HepG2 (cell line): ENCODE measurements around the gene AKR1C2. TPM values are rescaled to one million over a fixed set of nuclear protein-coding genes. Genes with fewer than 3 reads are reported as not detected.

Source experiments
- ARID2 ChIP-seq: sonication (generic); formaldehyde crosslinking; IDR thresholded peaks from 2 replicates; pipeline ENCODE4 v1.8.1; 2022; ENCODE audit warnings: mild to moderate bottlenecking, missing genetic modification reagents, borderline replicate concordance
- ASH2L ChIP-seq: fragments of 300-600, 200-600 bp; sonication (generic); IDR thresholded peaks from 2 replicates; pipeline ENCODE4 v1.7.0; 2017; ENCODE audit warnings: low read depth, mild to moderate bottlenecking, moderate library complexity, mixed read lengths, low read length; ENCODE audit not compliant: insufficient read length
- FOXA3 ChIP-seq: IDR thresholded peaks from 2 replicates; pipeline ENCODE4 v1.6.1; 2016; ENCODE audit warnings: missing genetic modification reagents, missing compliant biosample characterization
- ISL2 ChIP-seq: sonication (generic); formaldehyde crosslinking; IDR thresholded peaks from 2 replicates; pipeline ENCODE4 v1.5.0; 2020; ENCODE audit warnings: missing genetic modification reagents
- KLF16 ChIP-seq, 2 experiments: sonication (generic) in 1 of 2; formaldehyde crosslinking in 1 of 2; IDR thresholded peaks; 2 replicates each; pipeline versions ENCODE4 v1.6.1 to v1.8.0; 2016 to 2023; ENCODE audit warnings: missing genetic modification reagents in 2 of 2, missing compliant biosample characterization in 1 of 2
- NKX3-1 ChIP-seq: sonication (generic); formaldehyde crosslinking; IDR thresholded peaks from 2 replicates; pipeline ENCODE4 v1.5.0; 2020; ENCODE audit warnings: missing genetic modification reagents
- NR2F6 ChIP-seq, 2 experiments: IDR thresholded peaks; 2 replicates each; pipeline ENCODE4 v1.6.1; 2016; ENCODE audit warnings: antibody characterized with exemption in 1 of 2, mild to moderate bottlenecking in 1 of 2
- PHF21A ChIP-seq: sonication (generic); formaldehyde crosslinking; IDR thresholded peaks from 2 replicates; pipeline ENCODE4 v1.5.0; 2020; ENCODE audit warnings: mild to moderate bottlenecking, missing genetic modification reagents
- SALL1 ChIP-seq: sonication (generic); formaldehyde crosslinking; IDR thresholded peaks from 2 replicates; pipeline ENCODE4 v1.8.0; 2022; ENCODE audit warnings: mild to moderate bottlenecking, missing genetic modification reagents
- SIX4 ChIP-seq: sonication (generic); formaldehyde crosslinking; IDR thresholded peaks from 2 replicates; pipeline ENCODE4 v1.4.0; 2020; ENCODE audit warnings: missing genetic modification reagents
- SOX13 ChIP-seq, 3 experiments: fragments of 450-650 bp in 1 of 3; sonication (generic) in 1 of 3; formaldehyde crosslinking in 1 of 3; IDR thresholded peaks in 2 of 3; conservative IDR thresholded peaks in 1 of 3; 2 replicates each; pipeline versions ENCODE4 v1.5.0 to v1.6.1; 2016 to 2020; ENCODE audit warnings: antibody characterized with exemption in 1 of 3, mild to moderate bottlenecking in 1 of 3, missing compliant biosample characterization in 1 of 3, missing genetic modification reagents in 1 of 3, moderate library complexity in 1 of 3
- SOX6 ChIP-seq, 2 experiments: fragments of 450-650 bp in 1 of 2; sonication (generic) in 1 of 2; formaldehyde crosslinking in 1 of 2; IDR thresholded peaks; 2 replicates each; pipeline versions ENCODE4 v1.4.0 to v1.6.1; 2017 to 2020; ENCODE audit warnings: antibody characterized with exemption in 1 of 2, mild to moderate bottlenecking in 1 of 2, missing genetic modification reagents in 1 of 2
- SSRP1 ChIP-seq: IDR thresholded peaks from 2 replicates; pipeline ENCODE4 v1.6.1; 2016; ENCODE audit warnings: control low read depth
- ZNF24 ChIP-seq: fragments of 450-650 bp; IDR thresholded peaks from 2 replicates; pipeline ENCODE4 v1.6.1; 2017; ENCODE audit warnings: antibody characterized with exemption, mild to moderate bottlenecking
- ZSCAN9 ChIP-seq: IDR thresholded peaks from 2 replicates; pipeline ENCODE4 v1.6.1; 2016; ENCODE audit warnings: borderline replicate concordance
- polyA plus RNA-seq, 8 experiments: library from polyadenylated mRNA; depleted of rRNA in 3 of 8; stranded (reverse) in 7 of 8; unstranded in 1 of 8; fragments of >200 nt; fragmentation: Illumina TruSeq in 4 of 8; extraction: Trizol in 4 of 8; gene quantifications; 2 replicates each; pipeline versions ENCODE4 v1.2.1 to v1.2.3, GENCODE V29; 2011 to 2016; ENCODE audit warnings: low read depth in 4 of 8, missing spikeins in 1 of 8, mixed read lengths in 1 of 8; ENCODE audit not compliant: insufficient read depth in 1 of 8
- total RNA-seq, 5 experiments: library from RNA; depleted of rRNA; stranded (reverse); fragments of >200 nt; fragmentation: Illumina TruSeq; extraction: Trizol; gene quantifications; 2 replicates each; pipeline ENCODE4 v1.2.3, GENCODE V29; 2016; ENCODE audit warnings: low read depth in 1 of 5
- TF ChIP-seq, protein P1 (sequence below): sonication (generic); formaldehyde crosslinking; IDR thresholded peaks from 2 replicates; pipeline ENCODE4 v1.4.0; 2020; ENCODE audit warnings: mild to moderate bottlenecking, low read depth, missing genetic modification reagents
- TF ChIP-seq, protein P2 (sequence below): sonication (generic); formaldehyde crosslinking; IDR thresholded peaks from 2 replicates; pipeline ENCODE4 v1.5.0; 2020; ENCODE audit warnings: missing genetic modification reagents
- TF ChIP-seq, protein P3 (sequence below): sonication (generic); formaldehyde crosslinking; IDR thresholded peaks from 2 replicates; pipeline ENCODE4 v1.4.0; 2020; ENCODE audit warnings: missing genetic modification reagents
- TF ChIP-seq, protein P4 (sequence below): IDR thresholded peaks from 2 replicates; pipeline ENCODE4 v1.6.1; 2016; ENCODE audit warnings: missing genetic modification reagents, missing compliant biosample characterization
- TF ChIP-seq, protein P5 (sequence below): sonication (generic); formaldehyde crosslinking; IDR thresholded peaks from 2 replicates; pipeline ENCODE4 v1.5.0; 2020; ENCODE audit warnings: mild to moderate bottlenecking, missing genetic modification reagents

Gene AKR1C2
- total and polyA plus RNA-seq, 2 of the 13 experiments (the other 11 are each of a cell fraction or from before 2014, with no cell fraction given), result 140 to 900 TPM

DNA sequence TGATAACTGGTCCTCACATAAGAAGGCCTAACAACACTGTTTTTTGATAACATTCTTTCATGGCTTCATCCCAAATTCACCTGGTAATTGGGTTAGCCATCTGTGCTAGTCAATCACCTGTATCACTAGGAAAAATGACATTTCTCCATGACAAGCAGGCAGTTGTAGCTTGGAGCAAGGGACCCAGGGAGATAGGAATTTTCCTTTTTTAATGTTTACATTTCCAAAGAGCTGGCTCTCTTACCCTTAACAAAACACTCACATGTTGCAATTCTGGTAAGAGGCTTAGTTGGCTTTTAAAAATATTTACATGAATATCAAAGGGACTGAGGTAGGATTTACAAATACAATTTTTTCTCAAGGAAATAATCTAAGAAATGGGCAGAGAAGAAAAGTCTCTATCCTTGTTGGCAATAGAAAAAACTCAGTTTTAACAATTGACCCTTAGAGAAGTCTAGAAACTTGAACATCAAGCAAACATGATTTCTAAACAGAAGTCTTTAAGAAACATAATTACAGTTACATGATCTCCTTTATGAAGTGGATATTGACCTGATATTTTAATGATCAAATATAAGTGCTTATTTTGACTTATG, 56.5 kb downstream of the AKR1C2 start (continued):
- TF ChIP-seq, protein P1, sequence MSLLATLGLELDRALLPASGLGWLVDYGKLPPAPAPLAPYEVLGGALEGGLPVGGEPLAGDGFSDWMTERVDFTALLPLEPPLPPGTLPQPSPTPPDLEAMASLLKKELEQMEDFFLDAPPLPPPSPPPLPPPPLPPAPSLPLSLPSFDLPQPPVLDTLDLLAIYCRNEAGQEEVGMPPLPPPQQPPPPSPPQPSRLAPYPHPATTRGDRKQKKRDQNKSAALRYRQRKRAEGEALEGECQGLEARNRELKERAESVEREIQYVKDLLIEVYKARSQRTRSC (CRISPR knock-in tag), result no peak
- TF ChIP-seq NR2F6 (IDR thresholded peaks at IDR 0.05) (0 out of 2 replicates have a peak, but pooled peaks have one; percentile 24), NR2F6 (CRISPR knock-in tag; IDR thresholded peaks at IDR 0.05) (no peak; the same call in 1 of the 2 replicates), SOX6 (IDR thresholded peaks at IDR 0.05) (no peak), SOX6 (CRISPR knock-in tag; IDR thresholded peaks at IDR 0.05) (no peak; the same call in 1 of the 2 replicates), SALL1 (CRISPR knock-in tag) (peak; percentile 18; the same call in 1 of the 2 replicates), ZSCAN9 (CRISPR knock-in tag) (peak; percentile 53; the same call in 1 of the 2 replicates), NKX3-1 (CRISPR knock-in tag) (no peak; the same call in 1 of the 2 replicates), SIX4 (0 out of 2 replicates have a peak, but pooled peaks have one; percentile 45), SOX13 (IDR thresholded peaks at IDR 0.05) (no peak), SOX13 (CRISPR knock-in tag; conservative IDR thresholded peaks at IDR 0.05 in 1 of 2, IDR thresholded peaks at IDR 0.05 in 1 of 2) (peak in 1 of 2 experiments; percentile 77; a peak in 2 of 4 replicates), KLF16 (CRISPR knock-in tag; IDR thresholded peaks at IDR 0.05) (peak in 1 of 2 experiments; percentile 46; a peak in 1 of 4 replicates), SSRP1 (CRISPR knock-in tag) (peak; percentile 86; the same call in 1 of the 2 replicates), ZNF24 (no peak), ASH2L (peak; percentile 95), ISL2 (CRISPR knock-in tag) (peak; percentile 90), ARID2 (no peak), FOXA3 (CRISPR knock-in tag) (peak; percentile 88), PHF21A (CRISPR knock-in tag) (peak; percentile 54)
- TF ChIP-seq, protein P2, sequence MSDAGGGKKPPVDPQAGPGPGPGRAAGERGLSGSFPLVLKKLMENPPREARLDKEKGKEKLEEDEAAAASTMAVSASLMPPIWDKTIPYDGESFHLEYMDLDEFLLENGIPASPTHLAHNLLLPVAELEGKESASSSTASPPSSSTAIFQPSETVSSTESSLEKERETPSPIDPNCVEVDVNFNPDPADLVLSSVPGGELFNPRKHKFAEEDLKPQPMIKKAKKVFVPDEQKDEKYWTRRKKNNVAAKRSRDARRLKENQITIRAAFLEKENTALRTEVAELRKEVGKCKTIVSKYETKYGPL, result peak; percentile 22; the same call in 1 of the 2 replicates
- TF ChIP-seq, protein P3, sequence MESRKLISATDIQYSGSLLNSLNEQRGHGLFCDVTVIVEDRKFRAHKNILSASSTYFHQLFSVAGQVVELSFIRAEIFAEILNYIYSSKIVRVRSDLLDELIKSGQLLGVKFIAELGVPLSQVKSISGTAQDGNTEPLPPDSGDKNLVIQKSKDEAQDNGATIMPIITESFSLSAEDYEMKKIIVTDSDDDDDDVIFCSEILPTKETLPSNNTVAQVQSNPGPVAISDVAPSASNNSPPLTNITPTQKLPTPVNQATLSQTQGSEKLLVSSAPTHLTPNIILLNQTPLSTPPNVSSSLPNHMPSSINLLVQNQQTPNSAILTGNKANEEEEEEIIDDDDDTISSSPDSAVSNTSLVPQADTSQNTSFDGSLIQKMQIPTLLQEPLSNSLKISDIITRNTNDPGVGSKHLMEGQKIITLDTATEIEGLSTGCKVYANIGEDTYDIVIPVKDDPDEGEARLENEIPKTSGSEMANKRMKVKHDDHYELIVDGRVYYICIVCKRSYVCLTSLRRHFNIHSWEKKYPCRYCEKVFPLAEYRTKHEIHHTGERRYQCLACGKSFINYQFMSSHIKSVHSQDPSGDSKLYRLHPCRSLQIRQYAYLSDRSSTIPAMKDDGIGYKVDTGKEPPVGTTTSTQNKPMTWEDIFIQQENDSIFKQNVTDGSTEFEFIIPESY (CRISPR knock-in tag), result no peak
- TF ChIP-seq, protein P4, sequence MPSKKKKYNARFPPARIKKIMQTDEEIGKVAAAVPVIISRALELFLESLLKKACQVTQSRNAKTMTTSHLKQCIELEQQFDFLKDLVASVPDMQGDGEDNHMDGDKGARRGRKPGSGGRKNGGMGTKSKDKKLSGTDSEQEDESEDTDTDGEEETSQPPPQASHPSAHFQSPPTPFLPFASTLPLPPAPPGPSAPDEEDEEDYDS (CRISPR knock-in tag), result peak; percentile 57
- TF ChIP-seq, protein P5, sequence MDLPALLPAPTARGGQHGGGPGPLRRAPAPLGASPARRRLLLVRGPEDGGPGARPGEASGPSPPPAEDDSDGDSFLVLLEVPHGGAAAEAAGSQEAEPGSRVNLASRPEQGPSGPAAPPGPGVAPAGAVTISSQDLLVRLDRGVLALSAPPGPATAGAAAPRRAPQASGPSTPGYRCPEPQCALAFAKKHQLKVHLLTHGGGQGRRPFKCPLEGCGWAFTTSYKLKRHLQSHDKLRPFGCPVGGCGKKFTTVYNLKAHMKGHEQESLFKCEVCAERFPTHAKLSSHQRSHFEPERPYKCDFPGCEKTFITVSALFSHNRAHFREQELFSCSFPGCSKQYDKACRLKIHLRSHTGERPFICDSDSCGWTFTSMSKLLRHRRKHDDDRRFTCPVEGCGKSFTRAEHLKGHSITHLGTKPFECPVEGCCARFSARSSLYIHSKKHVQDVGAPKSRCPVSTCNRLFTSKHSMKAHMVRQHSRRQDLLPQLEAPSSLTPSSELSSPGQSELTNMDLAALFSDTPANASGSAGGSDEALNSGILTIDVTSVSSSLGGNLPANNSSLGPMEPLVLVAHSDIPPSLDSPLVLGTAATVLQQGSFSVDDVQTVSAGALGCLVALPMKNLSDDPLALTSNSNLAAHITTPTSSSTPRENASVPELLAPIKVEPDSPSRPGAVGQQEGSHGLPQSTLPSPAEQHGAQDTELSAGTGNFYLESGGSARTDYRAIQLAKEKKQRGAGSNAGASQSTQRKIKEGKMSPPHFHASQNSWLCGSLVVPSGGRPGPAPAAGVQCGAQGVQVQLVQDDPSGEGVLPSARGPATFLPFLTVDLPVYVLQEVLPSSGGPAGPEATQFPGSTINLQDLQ (CRISPR knock-in tag), result no peak
